GM18526 (cell line): ENCODE data around the gene SAMD14.

Experiments used
- POLR2A ChIP-seq: IDR thresholded peaks from 3 replicates; pipeline ENCODE4 v1.6.1; 2011; ENCODE audit not compliant: insufficient read length; ENCODE audit errors: extremely low read depth

SAMD14 gene

DNA sequence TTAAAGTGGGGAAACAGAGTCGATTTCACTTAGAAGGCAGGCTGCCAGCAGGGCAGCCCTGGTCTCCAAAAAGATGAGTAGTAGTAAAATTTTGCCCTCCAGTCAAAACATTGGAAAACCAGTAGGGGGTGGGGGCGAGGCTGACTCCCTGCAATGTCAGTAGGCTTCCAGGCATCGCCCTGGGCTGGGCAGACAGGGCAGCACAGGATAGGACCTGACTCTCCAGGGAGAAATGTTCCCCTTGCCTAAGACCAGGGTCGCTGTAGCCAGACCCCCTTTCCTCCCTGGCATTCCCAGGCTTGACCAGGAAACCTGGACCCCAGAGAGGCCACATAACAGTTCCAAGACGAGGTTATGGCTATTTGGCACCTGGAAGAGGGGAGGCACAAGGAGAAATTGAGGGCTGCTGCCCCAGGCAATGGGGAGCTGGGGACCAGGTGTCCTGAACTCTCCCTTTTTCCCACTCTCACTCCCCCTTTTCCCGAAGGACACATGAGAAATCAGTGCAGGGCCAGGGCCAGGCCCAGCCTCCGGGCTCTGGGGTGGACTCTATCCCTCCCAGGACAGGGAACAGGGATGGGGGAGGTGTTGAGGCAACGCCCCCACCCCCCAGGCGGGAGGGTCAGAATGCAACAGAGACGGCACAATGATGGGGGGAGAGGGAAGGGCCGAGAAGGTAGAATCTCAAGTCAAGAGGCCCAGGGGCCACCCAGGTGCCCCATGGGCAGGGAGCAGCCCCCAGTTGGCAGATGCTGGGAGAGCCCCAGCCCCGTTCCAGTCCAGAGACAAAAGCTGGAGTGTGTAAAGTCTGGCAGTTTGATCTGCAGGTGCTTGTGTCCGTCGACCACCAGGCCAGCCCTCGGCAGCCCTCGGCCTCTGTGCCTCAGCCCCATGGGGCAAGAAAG, 4.5 kb upstream of the SAMD14 start:
- no peak for TF ChIP-seq POLR2A

DNA sequence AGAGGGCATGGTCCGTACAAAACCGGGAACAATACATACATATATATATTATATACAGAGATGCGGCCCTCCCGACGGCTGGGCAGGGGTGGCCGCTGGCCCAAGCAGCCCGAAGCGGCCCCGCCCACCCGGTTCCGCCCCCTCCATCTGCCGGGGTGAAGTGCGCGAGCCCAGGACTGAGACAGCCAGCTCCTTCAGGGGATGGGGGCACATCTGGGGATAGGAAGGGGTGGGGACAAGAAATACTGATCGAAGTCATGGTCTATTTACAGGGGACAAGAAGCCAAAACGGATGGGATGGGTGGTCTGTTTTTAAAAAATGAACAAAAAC, 3.8 kb upstream of the SAMD14 start:
- TF ChIP-seq POLR2A, result no peak

DNA sequence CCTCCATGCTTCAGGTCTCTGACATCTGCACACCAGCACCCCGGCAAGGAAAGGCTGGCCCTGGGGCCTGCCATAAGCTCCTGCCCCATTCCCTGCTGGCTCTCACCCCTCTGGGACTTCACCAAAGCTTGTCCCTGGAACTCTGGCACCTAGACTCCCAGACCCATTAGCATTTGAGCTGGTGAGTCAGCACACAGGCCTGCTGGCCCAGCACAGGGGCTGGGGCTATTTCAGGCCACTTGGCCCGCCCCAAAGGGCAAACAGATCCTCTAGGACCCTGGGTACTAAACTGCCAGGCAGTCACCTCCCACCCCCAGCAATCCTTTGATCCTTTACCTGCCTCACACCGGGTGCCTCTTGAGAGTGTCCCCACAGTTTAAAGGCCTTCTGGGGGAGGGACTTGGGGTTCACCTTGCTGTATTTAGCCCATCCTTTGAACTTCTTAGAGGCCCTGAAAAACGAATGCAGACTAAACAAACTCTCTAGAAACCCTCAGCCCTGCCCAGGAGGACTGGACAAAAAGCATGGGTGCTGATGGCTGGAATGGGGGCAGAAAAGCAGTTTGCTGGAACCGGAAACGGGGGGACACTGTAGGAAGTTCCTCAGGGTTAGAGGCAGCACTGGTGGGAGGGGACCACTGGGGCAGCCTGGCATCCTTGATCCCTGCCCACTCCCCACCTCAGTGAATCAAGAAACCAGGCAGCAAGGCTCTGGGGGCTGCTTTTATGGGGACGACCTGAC, 3.2 kb upstream of the SAMD14 start:
- TF ChIP-seq POLR2A, result no peak

DNA sequence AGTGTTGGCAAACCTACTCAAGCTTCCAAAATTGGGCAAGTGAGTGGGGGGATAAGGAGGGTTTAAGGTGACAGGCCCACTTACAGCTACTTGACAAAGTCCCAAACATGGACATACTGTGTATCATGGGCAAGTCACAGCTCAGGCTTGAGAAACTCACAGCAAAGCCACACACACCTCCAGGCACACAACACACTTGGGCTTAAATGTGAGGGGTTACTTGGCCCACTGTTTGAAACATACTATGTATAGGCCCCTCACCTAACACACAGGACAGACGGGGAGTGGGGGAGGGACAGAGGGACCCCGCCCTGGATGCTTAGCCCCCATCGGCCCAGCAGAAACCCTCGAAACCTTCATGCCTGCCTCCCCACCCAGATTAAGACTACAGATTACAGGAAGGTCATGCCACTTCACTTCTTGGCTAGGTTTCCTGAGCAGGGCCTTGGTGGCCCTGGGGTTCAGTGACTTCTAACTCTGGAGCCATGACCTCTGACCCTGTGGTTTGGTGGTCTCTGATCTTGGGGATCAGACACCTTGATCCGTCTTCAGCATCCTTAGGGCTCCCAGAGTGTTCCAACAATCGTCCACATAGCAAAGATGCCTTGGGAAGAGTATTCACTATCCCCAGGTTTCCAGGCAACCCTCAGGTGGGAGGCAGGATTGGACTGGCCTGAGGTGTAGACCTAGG, 2.3 kb upstream of the SAMD14 start:
- TF ChIP-seq POLR2A, result no peak

DNA sequence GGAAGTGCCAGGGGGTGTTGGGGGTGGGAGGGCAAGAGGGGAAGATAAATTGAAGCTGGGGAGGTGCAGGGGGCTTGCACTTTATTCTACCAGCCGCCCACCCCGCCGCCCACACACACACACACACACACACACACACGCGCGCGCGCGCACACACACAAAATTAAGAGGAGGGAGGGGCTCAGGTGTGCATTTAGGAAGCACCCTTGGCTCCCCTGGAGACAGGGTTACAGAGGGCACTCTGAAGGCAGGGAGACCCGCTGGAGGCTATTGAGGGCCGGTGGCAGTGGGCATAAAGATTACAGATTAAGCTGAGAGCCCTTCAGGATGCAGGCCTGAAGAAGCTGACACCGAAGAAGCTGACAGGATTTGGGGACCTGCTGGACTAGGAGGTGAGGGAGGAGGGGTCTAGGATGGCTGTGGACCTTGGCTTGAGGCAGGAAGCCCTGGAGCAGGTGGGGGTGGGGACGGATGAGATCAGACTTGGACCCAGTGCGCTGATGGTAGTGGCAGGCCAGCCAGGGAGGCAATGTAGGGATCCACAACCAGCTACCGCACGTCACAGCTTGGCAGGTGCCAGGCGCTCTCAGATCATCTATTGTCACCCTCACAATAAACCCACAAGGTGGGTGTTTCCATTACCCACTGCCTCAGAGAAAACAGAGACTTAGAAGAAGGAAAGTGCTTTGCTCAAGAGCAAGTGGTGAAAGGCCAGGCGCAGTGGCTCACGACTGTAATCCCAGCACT, 772 bp upstream of the SAMD14 start:
- TF ChIP-seq POLR2A, result no peak

DNA sequence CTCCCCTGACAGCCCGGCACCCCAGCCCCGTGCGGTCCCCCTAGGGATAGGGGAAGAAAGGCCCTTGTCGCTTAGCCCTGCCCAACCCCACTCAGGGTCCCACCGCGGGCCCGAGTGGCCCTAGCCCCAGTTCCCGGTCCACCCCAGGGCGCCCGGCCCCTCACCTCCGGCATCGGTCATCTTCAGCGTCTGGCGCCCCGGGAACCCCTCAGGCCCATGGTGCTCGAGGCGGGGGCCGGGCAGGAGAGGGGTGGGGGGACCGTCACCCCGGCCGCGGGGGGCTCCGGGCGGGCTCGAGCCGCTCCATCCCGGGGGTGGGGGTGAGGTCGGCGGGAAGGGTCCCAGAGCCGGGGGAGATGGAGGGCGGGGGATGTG, 620 bp downstream of the SAMD14 start:
- no peak for TF ChIP-seq POLR2A

DNA sequence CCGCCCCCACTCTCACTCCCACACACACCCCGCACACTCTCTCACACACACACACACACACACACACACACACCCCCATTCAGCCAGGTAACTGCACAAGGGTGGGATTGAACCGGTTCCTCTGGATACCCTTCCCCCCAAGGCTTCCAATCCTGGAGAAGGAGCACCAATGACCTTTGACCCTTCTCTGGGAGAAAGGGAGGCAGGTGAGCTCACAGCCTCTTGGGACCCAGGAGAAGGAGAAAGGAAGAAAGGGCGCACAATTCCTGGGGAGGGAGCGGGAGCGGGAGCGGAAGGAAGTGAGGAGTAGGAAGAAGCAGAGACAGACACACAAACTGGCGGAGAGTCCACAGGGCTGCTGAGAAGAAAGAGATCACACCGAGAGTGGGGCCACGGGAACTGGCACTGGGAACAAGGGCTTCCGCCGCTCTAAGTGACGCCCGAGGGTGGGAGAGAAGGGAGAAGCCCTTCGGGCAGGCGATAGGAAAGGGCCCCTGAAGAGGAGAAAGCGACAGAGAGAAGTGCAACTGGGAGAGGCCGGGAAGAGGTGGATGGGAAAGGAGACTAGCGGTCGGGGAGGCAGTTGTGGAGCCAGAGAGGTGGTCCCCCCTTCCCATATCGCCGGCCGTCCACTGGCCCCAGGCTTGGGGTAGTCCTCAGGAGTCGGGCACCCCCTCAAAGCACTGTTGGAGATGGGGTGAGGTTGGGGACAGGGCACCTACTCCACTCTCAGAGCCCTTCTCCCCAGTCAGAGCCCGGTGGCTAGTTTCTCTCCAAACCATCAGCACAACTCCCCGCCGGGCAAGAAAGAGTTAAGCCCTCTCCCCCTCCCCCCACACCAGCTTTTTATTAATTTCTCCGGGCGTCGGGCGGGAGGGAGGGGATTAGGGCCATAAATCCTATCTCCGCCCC, 1.3 kb downstream of the SAMD14 start:
- TF ChIP-seq POLR2A, result no peak

DNA sequence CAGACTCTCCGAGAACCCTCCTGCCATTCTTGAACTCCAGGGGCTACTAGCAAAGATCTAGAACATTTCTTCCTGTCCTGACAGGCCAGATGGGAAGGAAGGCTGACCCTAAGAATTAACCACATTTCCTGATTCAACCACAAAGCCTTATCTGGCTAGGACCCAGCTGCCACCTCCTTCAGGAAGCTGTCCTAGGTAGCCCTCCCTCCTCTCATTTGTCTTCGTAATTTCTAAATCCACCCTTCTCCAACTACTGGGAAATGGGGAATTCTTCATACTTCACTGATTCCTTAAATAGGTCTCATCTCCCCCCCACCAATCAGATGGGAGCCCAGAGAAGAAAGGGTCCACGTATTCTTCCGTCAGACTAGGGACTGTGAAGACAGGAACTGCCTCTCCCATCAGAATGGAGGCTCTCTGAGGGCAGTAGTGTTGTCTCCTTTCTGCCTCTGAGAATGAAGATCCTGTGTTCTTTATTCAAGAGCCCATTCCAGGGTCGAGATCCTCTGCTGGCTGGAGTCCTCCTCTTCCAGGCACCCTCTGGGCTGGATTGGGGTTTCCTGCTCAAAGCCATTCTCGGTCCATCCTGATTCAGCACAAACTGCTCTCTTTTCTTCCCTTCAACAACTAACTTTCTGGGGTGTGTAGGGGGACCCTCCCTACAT, 2.1 kb downstream of the SAMD14 start:
- no peak for TF ChIP-seq POLR2A

DNA sequence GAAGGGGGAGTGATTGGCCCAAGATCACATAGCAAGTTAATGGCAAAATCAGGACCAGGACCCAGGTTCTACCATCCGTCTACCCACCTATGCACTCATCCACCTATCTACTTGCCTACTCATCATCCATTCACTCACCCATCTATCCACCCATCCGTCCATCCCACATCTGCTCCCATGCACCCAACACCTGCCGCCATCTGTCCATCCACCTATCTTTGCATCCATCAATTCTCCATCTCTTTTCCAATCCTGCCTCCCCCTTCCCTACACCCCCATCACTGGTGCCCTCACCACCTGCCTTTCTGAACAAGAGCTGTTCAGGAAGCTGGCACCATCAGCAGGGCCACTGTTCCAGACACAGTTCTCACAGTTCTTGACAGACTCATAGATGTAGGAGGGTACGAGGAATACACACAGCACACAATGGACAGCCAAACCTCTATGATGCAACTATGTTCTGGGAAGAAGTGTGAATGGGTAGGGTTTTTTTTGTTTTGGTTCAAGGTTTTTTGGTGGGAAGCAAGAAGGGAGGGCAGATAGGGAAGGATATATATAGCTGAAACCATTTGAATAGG, 4.5 kb downstream of the SAMD14 start:
- TF ChIP-seq POLR2A, result no peak

DNA sequence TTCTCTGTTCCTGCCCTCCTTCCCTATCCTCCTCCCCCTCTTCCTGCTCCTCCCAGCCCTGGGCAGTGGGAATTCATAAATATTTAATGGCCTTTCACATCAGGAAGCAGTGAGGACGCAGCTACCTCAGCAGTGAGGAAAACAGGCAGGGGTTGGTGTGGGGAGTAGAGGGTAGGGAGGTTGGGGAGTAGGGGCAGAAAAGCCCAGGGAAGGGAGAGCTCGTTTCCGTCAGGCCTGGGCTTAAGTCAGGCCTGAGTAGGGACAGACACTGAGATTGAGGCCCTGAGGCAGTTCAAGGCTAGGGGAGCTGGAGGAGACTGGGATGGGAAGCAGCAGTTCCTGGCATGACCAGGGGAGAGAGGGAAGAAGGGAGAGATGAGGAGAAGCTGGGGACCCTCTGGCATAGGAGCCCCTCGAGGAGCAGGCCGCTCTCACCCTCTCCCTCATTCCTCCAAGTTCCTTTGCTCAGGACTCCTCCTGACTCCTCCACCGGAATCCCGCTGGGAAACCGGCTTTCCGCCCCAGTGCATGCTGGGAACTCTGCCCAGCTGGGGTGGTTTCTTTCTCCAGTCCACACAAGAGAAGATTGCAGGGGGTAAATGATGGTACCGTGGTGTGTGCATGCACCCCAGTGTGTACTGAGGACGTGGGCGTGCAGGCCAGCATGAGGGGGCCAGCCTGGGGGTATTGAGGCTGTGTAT, 6.2 kb downstream of the SAMD14 start:
- TF ChIP-seq POLR2A, result no peak

DNA sequence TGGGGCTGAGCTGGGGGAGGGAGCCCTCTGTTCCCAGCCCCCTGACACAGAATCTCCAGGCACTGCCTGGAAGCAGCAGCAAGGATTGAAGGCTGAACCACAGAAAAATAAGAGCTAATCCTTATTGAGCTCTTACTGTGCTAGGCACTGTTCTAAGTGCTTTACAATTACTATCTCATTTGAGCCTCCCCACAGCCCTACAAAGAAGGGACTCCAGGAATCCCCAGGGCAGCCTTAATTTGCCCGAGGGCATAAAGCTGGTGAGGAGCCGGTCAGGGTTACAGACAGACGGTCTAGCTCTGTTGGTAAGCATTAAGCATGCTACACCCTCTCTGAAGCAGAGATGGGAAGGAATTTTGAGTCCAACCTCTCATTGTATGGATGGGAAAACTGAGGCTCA, 7.0 kb downstream of the SAMD14 start:
- TF ChIP-seq POLR2A, result no peak

DNA sequence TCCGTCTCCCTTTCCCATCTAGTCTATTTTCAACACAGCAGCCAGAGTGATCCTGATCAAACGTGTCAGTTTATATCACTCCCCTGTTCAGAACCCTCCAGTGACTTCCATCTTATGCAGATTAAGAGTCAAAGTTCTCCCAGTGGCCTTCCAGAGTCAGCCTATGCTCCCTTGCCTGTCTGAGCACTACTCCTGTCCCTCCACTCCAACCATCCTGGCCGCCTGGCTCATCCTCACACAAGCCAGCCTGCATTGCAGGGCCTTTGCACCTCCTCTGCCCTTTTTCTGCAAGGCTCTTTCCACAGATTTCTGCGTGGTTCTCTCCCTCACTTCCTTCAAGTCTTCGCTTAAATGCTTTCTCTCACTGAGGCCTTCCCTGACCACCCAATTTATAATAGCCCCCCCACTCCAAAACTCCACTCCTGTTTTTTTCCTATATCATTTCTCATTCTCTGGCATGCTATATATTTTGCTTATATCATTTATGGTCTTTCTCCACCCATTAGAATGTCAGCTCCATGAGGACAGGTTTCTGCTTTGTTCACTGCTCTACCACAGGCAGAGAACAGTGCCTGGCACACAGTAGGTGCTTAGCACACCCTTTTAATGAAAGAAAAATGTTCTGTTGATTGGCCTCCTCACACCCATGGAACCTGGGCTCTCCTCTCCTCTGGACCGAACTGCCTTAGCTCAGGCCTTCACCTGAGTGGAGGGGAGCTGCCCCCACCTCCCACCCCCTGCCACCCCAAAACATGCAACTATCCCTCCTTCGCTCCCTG, 9.3 kb downstream of the SAMD14 start:
- TF ChIP-seq POLR2A, result no peak
